Activated CD8-positive, alpha-beta memory T cell treated with anti-CD3 and anti-CD28 coated beads, Interleukin-2, amount 10 ng/mL, durations not matched to agents 7 days and 5 days (primary cell): Measurements from ENCODE around the gene PPARGC1A. TPM values are rescaled to one million over a fixed set of nuclear protein-coding genes. Genes with fewer than 3 reads are reported as not detected.

Experiments
- ATAC-seq: fragments of 150-1000 bp; cut with Tn5 transposase; one replicate; pipeline ENCODE4 v1.10.0; 2021; ENCODE audit warnings: moderate library complexity
- CTCF ChIA-PET: fragments of 350-600 bp; sonication (Branson Sonifier 250); formaldehyde crosslinking; loops from one replicate; lab custom pipeline; 2021; ENCODE audit warnings: antibody characterized with exemption; lab: Charles Lee
- DNase-seq: peaks from one replicate; pipeline ENCODE4 v3.0.0-alpha.2; 2020
- H3K27ac Mint-ChIP-seq: one replicate; pipeline ENCODE4 v1.8.0; 2021; ENCODE audit warnings: mild to moderate bottlenecking, mixed read lengths
- H3K27me3 Mint-ChIP-seq: one replicate; pipeline ENCODE4 v1.8.0; 2021; ENCODE audit warnings: mixed read lengths
- H3K36me3 Mint-ChIP-seq: one replicate; pipeline ENCODE4 v1.8.0; 2021; ENCODE audit warnings: mild to moderate bottlenecking, mixed read lengths
- H3K4me1 Mint-ChIP-seq: one replicate; pipeline ENCODE4 v1.8.0; 2021; ENCODE audit warnings: mixed read lengths
- H3K4me3 Mint-ChIP-seq: one replicate; pipeline ENCODE4 v1.8.0; 2021; ENCODE audit warnings: mild to moderate bottlenecking, moderate library complexity, mixed read lengths
- H3K9me3 Mint-ChIP-seq: one replicate; pipeline ENCODE4 v1.8.0; 2022; ENCODE audit warnings: low read depth, mixed read lengths
- total RNA-seq, 2 experiments: library from RNA; stranded (reverse); gene quantifications; one replicate each; pipeline ENCODE4 v1.2.3, GENCODE V29; 2021

PPARGC1A gene
- not detected for total RNA-seq

GRCh38 chr4:23889814-23890341 is at the start of gene PPARGC1A:
Gene PPARGC1A, minus strand, starts transcription at chr4:23890047. Its CDS starts 90 bp downstream, at chr4:23889957.
- Mint-ChIP-seq H3K27ac (no peak within 1 kb of the TSS), H3K4me1 (no peaks in the 10 kb centered on the region), H3K27me3 (peaks cover 5% of the 10 kb centered on the region), H3K36me3 (no peaks in the 10 kb centered on the region), H3K4me3 (no peak within 1 kb of the TSS), H3K9me3 (no peaks in the 10 kb centered on the region)
- CTCF ChIA-PET, result no interaction called here
- DNase-seq, result no peak
- ATAC-seq, result no peak

- no peak for ATAC-seq
- DNase-seq, result no peak
- H3K4me3 Mint-ChIP-seq, result no peak overlapping the region
- H3K27me3 Mint-ChIP-seq, result no peaks in the 10 kb centered on the region
- no peaks in the 10 kb centered on the region for H3K9me3 Mint-ChIP-seq
- no peaks in the 10 kb centered on the region for H3K4me1 Mint-ChIP-seq
- no peaks in the 10 kb centered on the region for H3K36me3 Mint-ChIP-seq
- no peak overlapping the region for H3K27ac Mint-ChIP-seq
- CTCF ChIA-PET, result no interaction called here
Measured at GRCh38 chr4:23938796-23939195, 48.9 kb upstream of the PPARGC1A start.

DNA sequence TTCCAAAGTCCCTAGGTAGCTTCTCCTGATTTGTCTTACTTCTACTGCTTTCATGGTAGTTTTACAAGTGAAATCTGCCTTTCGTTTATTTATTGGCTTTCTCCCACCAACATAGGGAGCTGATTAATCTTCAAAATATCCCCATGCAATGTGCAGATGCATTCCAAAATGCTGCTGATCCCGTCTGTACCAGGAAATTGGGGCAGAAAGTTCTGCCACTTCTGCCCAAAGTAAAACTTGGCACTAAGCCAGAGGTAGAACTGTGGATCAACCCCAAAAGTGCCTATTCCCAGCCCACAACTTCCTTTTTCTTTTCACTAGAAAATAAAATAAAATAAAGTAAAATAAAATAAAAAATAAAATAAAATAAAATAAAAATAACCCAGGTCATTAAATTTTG is 47.3 kb upstream of the PPARGC1A start:
- H3K4me1 Mint-ChIP-seq, result no peaks in the 10 kb centered on the region
- H3K36me3 Mint-ChIP-seq, result no peaks in the 10 kb centered on the region
- ATAC-seq (no peak), DNase-seq (no peak)
- no peak overlapping the region for H3K4me3 Mint-ChIP-seq
- no peak overlapping the region for H3K27ac Mint-ChIP-seq
- no peaks in the 10 kb centered on the region for H3K9me3 Mint-ChIP-seq
- no peaks in the 10 kb centered on the region for H3K27me3 Mint-ChIP-seq
- CTCF ChIA-PET, result no interaction called here

DNA sequence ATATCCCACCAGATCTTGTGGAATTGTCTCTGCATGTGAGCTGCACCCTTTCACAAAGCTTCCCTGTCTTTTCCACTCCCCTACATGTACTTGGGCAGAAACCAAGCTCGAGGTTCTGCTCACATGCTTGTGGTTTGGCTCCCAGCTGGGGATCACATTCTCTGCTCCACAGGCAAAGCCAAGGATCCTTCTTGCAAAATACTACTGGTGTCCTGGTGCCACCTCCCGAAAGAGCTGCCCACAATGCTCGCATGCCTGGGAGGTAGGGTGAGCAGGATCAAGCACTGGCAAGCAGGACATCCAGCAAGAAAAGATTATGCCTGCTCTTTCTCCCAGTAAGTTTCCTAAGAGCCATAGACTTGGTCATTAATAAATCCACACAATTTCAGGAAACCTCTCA is 45.1 kb upstream of the PPARGC1A start:
- Mint-ChIP-seq H3K27ac (no peak overlapping the region), H3K27me3 (no peaks in the 10 kb centered on the region), H3K4me1 (no peaks in the 10 kb centered on the region), H3K36me3 (no peaks in the 10 kb centered on the region), H3K4me3 (no peak overlapping the region), H3K9me3 (no peaks in the 10 kb centered on the region)
- CTCF ChIA-PET, result no interaction called here
- DNase-seq (no peak), ATAC-seq (no peak)

DNA sequence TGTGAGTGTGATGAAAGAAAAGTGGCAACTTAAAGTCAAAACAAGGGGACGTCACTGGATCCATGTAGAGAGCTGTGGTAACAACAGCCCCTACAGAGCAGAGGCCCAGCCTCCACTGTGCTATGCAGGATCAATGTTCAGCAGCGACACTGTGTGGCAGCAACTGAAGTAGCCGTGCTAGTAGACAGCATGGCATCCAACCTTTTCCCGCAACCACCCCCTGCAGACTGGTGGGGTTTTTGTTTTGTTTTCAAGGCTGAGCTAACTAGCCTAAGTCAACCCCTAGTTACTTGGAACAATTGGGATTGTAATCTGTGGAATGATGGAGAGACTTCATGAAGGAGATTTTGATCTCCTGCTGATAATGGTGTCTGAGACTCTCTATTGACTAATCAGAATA is 44.4 kb upstream of the PPARGC1A start:
- Mint-ChIP-seq H3K27ac (no peak overlapping the region), H3K4me1 (no peaks in the 10 kb centered on the region), H3K4me3 (no peak overlapping the region), H3K27me3 (no peaks in the 10 kb centered on the region), H3K9me3 (no peaks in the 10 kb centered on the region), H3K36me3 (no peaks in the 10 kb centered on the region)
- ATAC-seq, result no peak
- no peak for DNase-seq
- CTCF ChIA-PET, result no interaction called here

- H3K27me3 Mint-ChIP-seq, result no peaks in the 10 kb centered on the region
- ATAC-seq, result no peak
Measured at GRCh38 chr4:23932901-23933308, 43.1 kb upstream of the PPARGC1A start.

DNA sequence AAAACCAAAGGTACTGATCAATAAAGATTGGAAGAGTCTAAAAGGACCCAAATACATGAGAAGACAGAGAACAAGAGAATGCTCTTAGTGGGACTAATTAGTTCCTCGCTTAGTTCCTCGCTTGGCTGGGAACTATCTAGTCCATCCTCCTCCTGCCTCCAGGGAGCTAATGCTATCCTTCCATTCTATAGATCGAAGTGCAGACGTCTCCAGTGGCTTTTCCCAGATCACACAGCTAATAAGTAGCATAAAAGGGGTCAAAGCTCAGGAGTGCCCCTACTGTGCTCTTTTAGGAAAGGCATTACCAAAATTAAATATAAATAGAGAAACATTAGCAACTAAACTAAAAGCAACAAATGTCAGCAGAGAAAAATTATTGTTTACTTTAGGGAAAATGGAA is 42.3 kb upstream of the PPARGC1A start:
- no peaks in the 10 kb centered on the region for H3K27me3 Mint-ChIP-seq
- no peak for DNase-seq
- no peaks in the 10 kb centered on the region for H3K36me3 Mint-ChIP-seq
- CTCF ChIA-PET, result no interaction called here
- no peaks in the 10 kb centered on the region for H3K9me3 Mint-ChIP-seq
- no peak overlapping the region for H3K4me3 Mint-ChIP-seq
- no peaks in the 10 kb centered on the region for H3K4me1 Mint-ChIP-seq
- H3K27ac Mint-ChIP-seq, result no peak overlapping the region
- ATAC-seq, result no peak

More at GRCh38 chr4:23932901-23933308, 43.1 kb upstream of the PPARGC1A start:
- Mint-ChIP-seq H3K27ac (no peak overlapping the region), H3K9me3 (no peaks in the 10 kb centered on the region), H3K4me3 (no peak overlapping the region), H3K4me1 (no peaks in the 10 kb centered on the region), H3K36me3 (no peaks in the 10 kb centered on the region)
- DNase-seq, result no peak
- CTCF ChIA-PET, result no interaction called here

DNA sequence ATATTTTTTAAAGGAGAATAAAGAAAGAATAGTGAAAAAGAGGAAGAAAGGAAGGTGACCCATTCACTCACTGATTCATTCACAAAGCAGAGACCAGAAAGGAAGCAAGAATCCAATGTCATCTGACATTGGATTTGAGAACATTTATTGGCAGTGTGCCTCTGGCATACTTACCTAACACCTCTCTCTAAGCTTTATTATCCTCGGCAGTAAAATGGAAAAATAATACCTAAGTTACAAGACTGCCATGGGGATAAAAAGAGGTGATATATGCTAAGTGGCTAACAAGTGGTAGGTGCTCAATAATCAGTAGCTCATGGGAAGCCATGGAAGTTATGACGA is 41.6 kb upstream of the PPARGC1A start:
- Mint-ChIP-seq H3K9me3 (no peaks in the 10 kb centered on the region), H3K36me3 (no peaks in the 10 kb centered on the region), H3K27me3 (no peaks in the 10 kb centered on the region), H3K27ac (no peak overlapping the region), H3K4me1 (no peaks in the 10 kb centered on the region), H3K4me3 (no peak overlapping the region)
- DNase-seq (no peak), ATAC-seq (no peak)
- CTCF ChIA-PET, result no interaction called here

DNA sequence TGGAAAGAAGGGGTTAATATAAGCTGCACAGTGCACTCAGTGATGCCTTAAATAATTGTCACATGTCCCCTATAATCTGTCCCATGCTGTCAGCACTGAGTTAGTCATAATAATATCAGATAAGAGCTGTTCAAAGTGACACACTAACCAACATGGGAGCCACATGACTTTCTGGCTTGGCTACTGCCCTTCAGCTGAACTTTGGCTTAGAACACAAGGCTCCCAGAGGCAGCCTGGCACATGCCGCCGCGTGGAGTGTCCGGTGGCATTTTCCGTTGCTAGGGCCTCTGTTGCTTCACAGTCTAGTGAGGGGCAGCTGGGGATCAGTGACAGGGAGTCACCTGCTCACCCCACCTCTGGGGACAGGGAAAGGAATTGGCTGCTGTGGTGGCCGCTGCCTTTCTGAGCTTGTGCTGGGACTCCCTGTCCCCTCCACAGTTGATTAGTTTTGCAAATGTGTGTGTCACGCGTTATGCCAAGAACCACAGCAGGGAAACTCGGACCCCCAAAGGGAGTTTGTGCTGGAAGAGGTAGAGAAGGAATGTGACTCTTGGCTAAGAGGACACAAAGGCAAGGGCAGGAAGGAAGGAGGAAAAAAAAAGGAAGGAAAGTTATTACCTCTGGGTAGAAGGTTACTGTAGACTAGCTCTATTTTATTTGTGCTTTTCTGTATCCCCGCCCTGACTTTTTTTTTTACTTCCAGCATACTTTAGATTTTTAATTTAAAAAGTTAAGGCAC is 41.1 kb upstream of the PPARGC1A start:
- no peaks in the 10 kb centered on the region for H3K27me3 Mint-ChIP-seq
- no peak overlapping the region for H3K4me3 Mint-ChIP-seq
- no peaks in the 10 kb centered on the region for H3K36me3 Mint-ChIP-seq
- CTCF ChIA-PET, result no interaction called here
- H3K27ac Mint-ChIP-seq, result no peak overlapping the region
- H3K9me3 Mint-ChIP-seq, result no peaks in the 10 kb centered on the region
- H3K4me1 Mint-ChIP-seq, result no peaks in the 10 kb centered on the region
- ATAC-seq, result no peak
- no peak for DNase-seq

DNA sequence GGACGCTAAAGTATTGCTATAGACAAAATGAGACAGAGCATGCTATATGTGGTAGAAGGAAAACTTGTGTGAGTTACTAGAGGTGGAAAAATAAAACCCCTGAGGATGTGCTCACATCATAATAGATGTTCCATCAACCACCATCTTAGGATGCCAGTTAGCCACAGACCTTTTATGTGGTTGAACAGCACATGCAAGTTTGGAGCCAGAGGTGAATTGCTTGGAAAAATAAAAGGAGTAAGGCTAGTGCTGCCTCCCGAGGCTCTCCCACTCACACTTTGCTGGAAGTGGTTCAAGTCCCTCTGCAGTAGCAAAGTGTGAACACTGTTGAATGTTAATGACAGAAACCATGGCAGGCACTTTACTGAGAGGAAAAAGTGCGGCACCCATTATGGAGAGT is 39.4 kb upstream of the PPARGC1A start:
- peaks cover 3% of the 10 kb centered on the region for H3K9me3 Mint-ChIP-seq
- no peaks in the 10 kb centered on the region for H3K36me3 Mint-ChIP-seq
- no peaks in the 10 kb centered on the region for H3K27me3 Mint-ChIP-seq
- DNase-seq (no peak), ATAC-seq (no peak)
- no peak overlapping the region for H3K27ac Mint-ChIP-seq
- CTCF ChIA-PET, result no interaction called here
- H3K4me1 Mint-ChIP-seq, result no peaks in the 10 kb centered on the region
- H3K4me3 Mint-ChIP-seq, result no peak overlapping the region

DNA sequence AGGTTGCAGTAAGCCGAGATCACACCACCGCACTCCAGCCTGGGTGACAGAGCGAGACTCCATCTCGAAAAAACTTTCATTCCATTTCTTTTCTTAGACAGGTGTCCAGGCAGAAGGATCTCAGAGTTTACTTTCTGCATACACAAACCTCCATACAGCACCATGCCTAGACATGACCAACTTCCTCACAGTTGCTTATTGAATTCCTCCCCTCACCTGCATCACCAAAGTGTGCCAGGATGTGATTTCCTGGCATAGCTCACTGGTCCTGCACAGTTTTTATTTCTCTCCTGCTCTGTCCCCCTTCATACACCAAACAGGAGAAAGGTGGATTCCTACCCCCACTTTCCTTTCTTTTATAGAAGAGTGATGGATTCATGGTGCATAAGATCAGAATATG is 34.7 kb upstream of the PPARGC1A start:
- H3K9me3 Mint-ChIP-seq, result peaks cover 3% of the 10 kb centered on the region
- DNase-seq (no peak), ATAC-seq (no peak)
- no peak overlapping the region for H3K27ac Mint-ChIP-seq
- no peak overlapping the region for H3K4me3 Mint-ChIP-seq
- H3K36me3 Mint-ChIP-seq, result no peaks in the 10 kb centered on the region
- H3K4me1 Mint-ChIP-seq, result no peaks in the 10 kb centered on the region
- CTCF ChIA-PET, result no interaction called here
- H3K27me3 Mint-ChIP-seq, result no peaks in the 10 kb centered on the region

DNA sequence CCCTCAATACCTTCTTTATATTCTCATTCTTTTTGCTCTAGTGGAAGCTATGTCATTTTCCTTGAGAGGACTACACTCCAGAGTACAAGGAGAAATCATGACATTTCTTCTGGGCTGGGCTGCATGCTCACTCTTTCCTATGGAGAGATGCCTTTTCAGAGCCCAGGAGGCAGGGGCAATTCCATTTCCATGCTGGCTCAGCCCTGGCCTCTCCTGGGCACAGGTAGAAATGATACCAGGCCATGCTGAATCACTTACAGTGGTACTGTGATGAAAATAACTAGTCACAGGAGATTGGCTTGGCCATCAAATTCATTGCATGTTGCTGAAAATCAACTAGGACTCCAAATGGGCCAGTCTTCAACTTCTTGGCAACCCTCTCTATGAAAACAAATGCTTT is 34.0 kb upstream of the PPARGC1A start:
- Mint-ChIP-seq H3K27ac (no peak overlapping the region), H3K4me1 (no peaks in the 10 kb centered on the region), H3K4me3 (no peak overlapping the region), H3K9me3 (peaks cover 3% of the 10 kb centered on the region), H3K36me3 (no peaks in the 10 kb centered on the region), H3K27me3 (no peaks in the 10 kb centered on the region)
- DNase-seq (no peak), ATAC-seq (no peak)
- CTCF ChIA-PET, result no interaction called here

DNA sequence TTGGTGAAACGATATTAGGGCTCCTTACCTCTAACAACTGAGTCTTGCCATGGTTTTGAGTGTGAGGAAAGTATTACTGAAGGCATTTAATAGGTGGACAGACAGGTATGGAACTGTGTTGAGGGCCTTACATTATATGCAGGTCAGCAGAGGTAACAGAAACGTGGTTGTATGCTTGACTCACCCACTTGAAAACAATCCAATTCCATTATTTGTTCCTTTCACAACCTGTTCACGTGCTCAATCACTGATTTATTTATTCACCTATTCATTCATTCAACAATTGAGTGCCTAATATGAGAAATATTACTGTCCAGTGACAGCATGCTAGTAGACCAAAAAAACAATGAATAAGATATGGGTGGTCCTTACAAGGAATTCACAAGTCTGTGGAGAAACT is 33.3 kb upstream of the PPARGC1A start:
- Mint-ChIP-seq H3K4me1 (no peaks in the 10 kb centered on the region), H3K27ac (no peak overlapping the region), H3K4me3 (no peak overlapping the region), H3K27me3 (no peaks in the 10 kb centered on the region), H3K9me3 (peaks cover 3% of the 10 kb centered on the region), H3K36me3 (no peaks in the 10 kb centered on the region)
- ATAC-seq, result no peak
- CTCF ChIA-PET, result no interaction called here
- no peak for DNase-seq

DNA sequence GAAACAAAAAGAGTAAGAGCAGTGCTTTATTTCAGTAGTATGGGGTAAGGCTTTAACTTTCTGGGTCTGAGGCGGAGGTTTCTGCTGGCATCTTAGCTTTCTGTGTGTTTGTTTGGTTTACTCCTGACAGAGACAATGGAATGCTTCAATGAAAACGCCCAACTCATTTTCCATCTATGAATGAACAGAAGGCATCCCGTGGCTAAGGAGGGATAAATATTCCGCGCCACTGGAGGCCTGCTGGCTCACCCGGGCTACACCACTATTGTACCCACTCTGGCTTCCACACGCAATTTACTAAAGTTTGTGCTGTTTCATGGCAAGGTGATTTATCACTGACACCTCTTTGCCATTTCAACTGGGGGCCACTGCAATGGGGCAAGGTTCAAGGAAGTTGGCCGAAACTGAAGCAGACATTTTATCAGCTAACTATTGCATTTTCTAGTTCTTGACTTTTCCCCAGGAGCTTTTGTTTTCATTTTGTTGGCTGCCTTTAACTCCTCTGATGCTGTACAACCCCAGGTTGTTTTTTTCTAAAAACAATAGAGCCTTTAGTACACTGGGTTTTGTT is 32.8 kb upstream of the PPARGC1A start:
- peaks cover 3% of the 10 kb centered on the region for H3K9me3 Mint-ChIP-seq
- no peaks in the 10 kb centered on the region for H3K4me1 Mint-ChIP-seq
- no peak overlapping the region for H3K4me3 Mint-ChIP-seq
- DNase-seq, result no peak
- H3K36me3 Mint-ChIP-seq, result no peaks in the 10 kb centered on the region
- H3K27me3 Mint-ChIP-seq, result no peaks in the 10 kb centered on the region
- no peak overlapping the region for H3K27ac Mint-ChIP-seq
- ATAC-seq, result no peak
- CTCF ChIA-PET, result no interaction called here
